VCaP (cell line): ENCODE results near the gene COX18.
A peak's percentile ranks its signal among the peaks of the same experiment; 100 is the strongest.

Experiments used
- H3K27ac ChIP-seq: fragments of 450-650 bp; 2 replicates; pipeline ENCODE4 v1.5.1; 2017
- CTCF ChIP-seq: fragments of 450-650 bp; conservative IDR thresholded peaks from 2 replicates; pipeline ENCODE4 v1.5.1; 2017; ENCODE audit warnings: mild to moderate bottlenecking, moderate library complexity

The COX18 gene

GRCh38 chr4:73068491-73069337, 802 bp downstream of the COX18 start:
- H3K27ac ChIP-seq = peak overlapping the region; percentile 94
- no peak for TF ChIP-seq CTCF

- no peak for TF ChIP-seq CTCF
- H3K27ac ChIP-seq = peak overlapping the region; percentile 94
Observed at GRCh38 chr4:73067971-73068394, 1.5 kb downstream of the COX18 start.

GRCh38 chr4:73066928-73067327, 2.6 kb downstream of the COX18 start:
- H3K27ac ChIP-seq = peak overlapping the region; percentile 94
- TF ChIP-seq CTCF = no peak

GRCh38 chr4:73066445-73066844, 3.1 kb downstream of the COX18 start:
- no peak for TF ChIP-seq CTCF

GRCh38 chr4:73064536-73064935, 5.0 kb downstream of the COX18 start:
- TF ChIP-seq CTCF = no peak
- no peak overlapping the region for H3K27ac ChIP-seq

More at GRCh38 chr4:73066445-73066844, 3.1 kb downstream of the COX18 start:
- peak overlapping the region; percentile 94 for H3K27ac ChIP-seq

- no peak overlapping the region for H3K27ac ChIP-seq
- no peak for TF ChIP-seq CTCF
Observed at GRCh38 chr4:73055241-73055897, 14.1 kb downstream of the COX18 start.

- no peak overlapping the region for H3K27ac ChIP-seq
- no peak for TF ChIP-seq CTCF
Observed at GRCh38 chr4:73053974-73054480, 15.5 kb downstream of the COX18 start.
